NCI-H748 treated with DMSO at 0.1 percent for 48 hours (cell line): ENCODE measurements around the gene KRTAP1-4.
"Not testable (repeated sequence)": the region's sequence is repeated elsewhere in the genome, so short reads cannot be mapped to it uniquely, and the experiment has no call there.

ENCODE experiments used
- DNase-seq: peaks from one replicate; lab custom pipeline; 2025; lab: John Stamatoyannopoulos, UW

Gene KRTAP1-4

DNA sequence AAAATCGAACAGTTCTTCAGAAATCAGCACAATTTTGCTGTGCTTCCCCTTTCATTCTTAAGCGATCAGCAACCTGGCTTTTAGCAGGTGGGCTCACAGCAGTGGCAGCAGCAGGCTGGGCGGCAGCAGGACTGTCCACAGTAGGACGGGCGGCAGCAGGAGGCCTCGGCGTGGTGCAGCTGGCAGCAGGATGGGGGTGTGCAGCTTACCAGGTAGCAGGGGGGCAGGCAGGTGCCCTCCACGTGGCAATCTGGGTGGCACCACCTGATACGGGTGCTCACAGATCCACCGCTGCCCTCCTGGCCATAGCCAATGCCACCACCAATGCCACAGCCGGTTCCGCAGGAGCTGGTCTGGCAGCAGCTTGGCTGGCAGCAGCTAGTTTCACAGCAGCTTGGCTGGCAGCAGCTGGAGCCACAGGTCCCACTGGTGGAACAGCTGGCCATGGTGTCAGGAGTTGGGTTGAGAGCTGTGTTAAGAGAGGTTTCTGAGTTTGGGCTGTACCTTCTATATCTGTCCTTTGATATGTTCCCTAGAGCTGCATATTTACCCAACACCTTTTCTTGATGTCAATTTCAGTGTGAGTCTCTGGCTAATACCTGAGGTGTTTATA, at the start of gene KRTAP1-4:
Gene KRTAP1-4 (minus strand): TSS at position 563 of the 613 bp plus-strand sequence. CDS start 117 bp downstream, at position 446.
- DNase-seq = no peak

DNA sequence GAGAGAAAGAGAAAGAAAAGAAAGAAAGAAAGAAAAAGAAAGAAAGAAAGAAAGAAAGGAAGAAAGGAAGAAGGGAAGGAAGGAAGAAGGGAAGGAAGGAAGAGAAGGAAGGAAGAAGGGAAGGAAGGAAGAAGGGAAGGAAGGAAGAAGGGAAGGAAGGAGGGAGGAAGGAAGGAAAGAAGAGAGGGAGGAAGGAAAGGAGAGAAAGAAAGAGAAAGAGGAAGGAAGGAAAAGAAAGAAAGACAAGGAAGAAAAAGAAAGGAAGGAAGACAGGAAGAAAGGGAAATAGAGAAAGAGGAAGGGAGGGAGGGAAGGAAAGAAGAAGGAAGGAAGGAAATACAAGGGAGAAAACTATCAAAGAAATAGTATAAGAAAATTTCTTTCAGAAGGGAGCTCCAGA, 46.8 kb upstream of the KRTAP1-4 start:
- no peak for DNase-seq

- DNase-seq = no peak
Measured at GRCh38 chr17:41073676-41074075, 43.7 kb upstream of the KRTAP1-4 start.

- no peak for DNase-seq
Measured at GRCh38 chr17:41071606-41072360, 41.8 kb upstream of the KRTAP1-4 start.

GRCh38 chr17:41069031-41069430, 39.0 kb upstream of the KRTAP1-4 start:
- no peak for DNase-seq

DNA sequence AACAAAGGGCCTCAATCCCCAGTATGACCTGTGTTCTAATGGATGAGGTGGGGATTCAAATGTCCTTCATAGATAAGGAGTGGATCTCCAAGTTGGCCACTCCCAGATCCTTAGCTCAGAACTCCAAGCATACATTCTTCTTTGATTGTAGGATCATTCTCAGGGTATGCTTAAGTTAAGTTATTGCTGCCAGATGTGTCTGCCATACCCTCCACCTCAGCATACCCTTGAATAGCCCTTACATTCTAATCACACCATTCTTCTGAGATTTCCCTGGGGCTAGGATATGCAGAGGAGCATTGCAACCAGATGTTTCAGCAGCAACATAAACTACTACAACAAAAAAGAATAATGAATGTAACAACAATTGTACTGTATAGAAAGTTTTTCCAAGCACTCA, 37.3 kb upstream of the KRTAP1-4 start:
- DNase-seq = no peak

GRCh38 chr17:41065829-41066624, 36.0 kb upstream of the KRTAP1-4 start, which contains the start of gene KRTAP2-4:
KRTAP2-4 (minus strand) TSS chr17:41065879; CDS start chr17:41065845, 34 bp downstream.
- no peak for DNase-seq

DNA sequence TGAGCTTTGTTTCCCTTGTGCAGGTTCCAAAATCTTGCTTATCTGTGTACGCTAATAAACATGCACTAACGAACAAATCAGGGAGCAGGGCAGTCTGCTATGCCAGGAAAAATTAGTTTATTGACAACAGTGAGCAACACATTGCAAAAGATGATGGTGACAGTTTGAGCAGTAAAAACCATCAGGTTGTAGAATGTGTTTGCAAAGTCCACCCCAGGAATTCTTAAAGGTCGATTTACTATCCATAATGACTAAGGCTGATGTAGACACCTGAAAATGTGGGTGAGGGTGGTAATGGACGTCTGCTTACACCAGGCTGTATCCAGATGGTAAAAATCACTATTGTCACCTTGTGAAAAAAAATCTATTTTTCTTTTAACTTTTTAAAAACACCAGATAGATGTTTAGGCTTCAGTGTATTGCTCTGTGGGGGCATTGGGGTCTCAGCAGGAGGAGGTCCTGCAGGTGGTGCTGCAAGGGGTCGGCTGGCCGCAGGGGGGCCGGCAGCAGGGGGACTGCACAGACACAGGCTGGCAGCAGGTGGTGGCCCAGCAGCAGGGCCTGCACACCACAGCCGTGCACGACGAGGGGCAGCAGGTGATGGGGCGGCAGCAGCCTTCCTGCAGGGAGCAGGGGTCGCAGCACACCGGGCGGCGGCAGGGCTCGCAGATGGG, 35.2 kb upstream of the KRTAP1-4 start:
- DNase-seq = not testable (repeated sequence)

- DNase-seq = no peak
Measured at GRCh38 chr17:41064301-41064700, 34.3 kb upstream of the KRTAP1-4 start.

DNA sequence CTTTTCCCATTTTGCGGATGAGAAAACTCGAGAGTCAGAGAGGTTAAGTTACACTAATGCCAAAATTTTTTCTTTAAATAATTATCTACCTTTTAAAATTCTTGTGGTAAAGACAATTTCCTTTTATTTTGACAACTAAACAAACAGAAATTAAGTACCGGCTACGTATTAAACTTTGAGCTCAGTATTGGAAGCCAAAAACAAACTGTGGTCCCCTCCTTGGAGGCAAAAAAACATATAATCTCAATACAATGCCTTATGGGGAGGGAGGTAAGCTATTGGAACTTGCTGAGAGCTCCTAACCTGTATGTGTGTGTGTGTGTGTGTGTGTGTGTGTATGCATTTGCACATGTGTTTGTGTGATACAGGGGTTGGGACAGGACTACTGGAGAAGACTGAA, 33.5 kb upstream of the KRTAP1-4 start:
- DNase-seq = no peak

DNA sequence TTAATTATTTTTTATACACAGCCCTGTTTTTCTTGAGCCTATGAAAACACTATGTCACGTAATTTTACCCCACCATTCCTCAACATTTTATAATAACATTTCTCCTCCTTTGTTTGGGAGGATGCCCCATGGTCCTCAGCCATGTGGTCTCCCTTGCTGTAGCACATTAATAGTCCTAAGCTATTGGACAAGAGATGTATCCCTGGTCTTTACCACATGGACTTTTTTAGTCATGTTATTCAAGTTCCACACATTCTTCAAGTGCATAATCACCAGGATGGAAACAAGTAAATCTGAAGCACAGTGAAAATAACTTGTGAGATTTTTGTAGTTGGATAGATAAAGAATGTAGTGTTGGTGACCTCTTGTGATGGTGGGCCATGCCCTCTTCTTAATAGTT, 32.0 kb upstream of the KRTAP1-4 start:
- no peak for DNase-seq

DNA sequence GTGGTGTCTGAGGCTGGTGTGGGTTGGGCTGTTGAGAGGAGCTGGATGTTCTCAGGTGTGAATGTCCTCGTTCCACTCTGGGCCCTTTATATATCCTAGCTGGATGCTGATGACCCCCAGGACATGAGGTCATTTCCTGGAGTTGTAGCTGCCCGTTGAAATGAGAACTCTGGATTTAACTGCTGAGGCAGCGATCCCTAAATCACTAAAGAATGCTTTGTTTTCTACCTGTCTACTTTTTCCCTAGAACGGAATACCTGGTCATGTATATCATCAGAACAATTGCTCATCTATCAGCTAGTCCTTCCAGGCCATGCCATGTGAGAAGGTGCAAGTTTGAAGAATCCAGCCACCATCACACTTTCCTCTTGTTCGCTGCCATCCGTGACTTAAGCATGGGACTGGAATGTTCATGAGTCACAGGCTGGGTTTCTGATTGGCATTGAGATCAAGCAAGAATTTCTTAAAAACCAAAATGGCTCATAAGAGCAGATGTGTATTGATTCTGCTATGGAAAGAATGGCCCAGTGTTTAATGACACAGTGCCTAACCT, 30.1 kb upstream of the KRTAP1-4 start, which contains the start of gene KRTAP2-3:
Gene KRTAP2-3 (minus strand): TSS at position 63 of the 553 bp plus-strand sequence. CDS start 64 bp downstream, outside the sequence.
- DNase-seq = no peak

- not testable (repeated sequence) for DNase-seq
Measured at GRCh38 chr17:41059276-41060051, 29.5 kb upstream of the KRTAP1-4 start.

GRCh38 chr17:41058741-41059140, 28.7 kb upstream of the KRTAP1-4 start:
- DNase-seq = no peak

GRCh38 chr17:41057547-41057946, 27.6 kb upstream of the KRTAP1-4 start:
- DNase-seq = no peak

DNA sequence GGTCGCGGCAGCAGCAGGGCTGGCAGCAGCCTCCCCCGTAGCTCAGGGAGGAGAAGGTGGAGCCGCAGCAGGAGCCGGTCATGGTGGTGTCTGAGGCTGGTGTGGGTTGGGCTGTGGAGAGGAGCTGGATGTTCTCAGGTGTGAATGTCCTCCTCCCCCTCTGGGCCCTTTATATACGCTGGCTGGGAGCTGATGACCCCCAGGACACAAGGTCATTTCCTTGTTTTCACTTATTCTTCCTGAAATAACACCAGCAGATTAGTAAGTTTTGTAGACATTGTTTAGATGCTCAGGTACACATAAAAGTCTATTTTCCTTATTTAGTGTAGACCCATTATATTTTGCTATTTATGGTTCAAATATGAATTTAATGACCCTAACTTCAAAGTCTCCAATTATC, 25.1 kb upstream of the KRTAP1-4 start, which contains the start of gene KRTAP2-2:
Gene KRTAP2-2 (minus strand): TSS at position 101 of the 400 bp plus-strand sequence. CDS start 19 bp downstream, at position 82.
- DNase-seq = not testable (repeated sequence)

- DNase-seq = not testable (repeated sequence)
Measured at GRCh38 chr17:41054556-41054955, 24.6 kb upstream of the KRTAP1-4 start.

DNA sequence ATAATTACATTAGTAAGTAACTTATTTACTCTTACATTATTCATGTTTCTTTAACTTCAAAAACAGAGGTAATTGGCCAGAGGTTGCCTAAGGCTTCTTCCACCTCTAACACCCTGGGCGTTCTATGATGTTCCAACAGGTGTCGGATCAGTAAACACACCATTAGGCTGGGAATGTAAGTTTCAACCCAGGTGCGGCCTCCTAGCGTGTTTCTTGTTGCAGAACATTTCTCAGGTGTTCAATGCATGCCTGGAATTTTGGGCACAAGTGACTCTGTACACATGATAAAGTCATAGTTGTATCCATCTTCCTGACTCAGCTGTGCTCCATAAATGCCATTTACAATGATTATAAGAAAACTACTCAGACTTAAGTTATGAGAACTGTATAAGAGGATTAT, 24.0 kb upstream of the KRTAP1-4 start:
- DNase-seq = no peak

DNA sequence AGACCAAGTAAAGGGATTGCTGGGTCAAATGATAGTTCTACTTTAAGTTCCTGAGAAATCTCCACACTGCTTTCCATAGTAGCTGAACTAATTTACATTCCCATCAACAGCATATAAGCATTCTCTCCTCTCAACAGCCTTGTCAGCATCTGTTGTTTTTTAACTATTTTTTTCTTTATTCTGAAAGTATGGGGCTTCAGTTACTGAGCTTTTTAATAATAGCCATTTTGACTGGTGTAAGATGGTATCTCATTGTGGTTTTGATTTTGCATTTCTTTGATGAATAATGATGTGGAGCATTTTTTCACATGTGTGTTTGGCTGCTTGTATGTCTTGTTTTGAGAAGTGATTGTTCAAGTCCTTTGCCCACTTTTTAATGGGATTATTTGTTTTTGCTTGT, 22.6 kb upstream of the KRTAP1-4 start:
- DNase-seq = no peak

GRCh38 chr17:41049110-41049509, 19.1 kb upstream of the KRTAP1-4 start:
- DNase-seq = no peak

DNA sequence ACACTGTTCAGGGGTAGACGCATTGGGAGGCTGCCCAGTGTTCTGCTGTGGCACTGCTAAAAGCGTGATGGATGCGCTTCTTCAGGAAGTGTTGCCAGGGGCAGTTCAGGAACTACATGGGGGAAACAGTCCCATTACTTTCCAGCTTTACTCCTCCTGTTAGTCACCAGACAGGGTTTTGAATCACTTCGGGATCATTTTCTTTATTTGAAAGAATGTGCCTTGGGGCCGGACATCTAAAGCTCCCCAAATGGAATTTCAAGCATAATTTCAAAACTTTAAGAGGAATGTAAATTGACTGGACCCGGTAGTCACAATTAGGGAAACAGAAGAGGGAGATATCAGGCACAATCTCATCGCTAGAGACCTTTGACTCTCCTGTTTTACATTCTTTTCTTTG, 18.4 kb upstream of the KRTAP1-4 start:
- DNase-seq = no peak
